Stimulated activated CD4-positive, alpha-beta T cell treated with anti-CD3 and anti-CD28 coated beads, Interleukin-1b, Interleukin-23, amount 100 ng/mL, for 24 hours (primary cell): Measurements from ENCODE around the gene BLID.

Source experiments
- DNase-seq, 4 experiments: peaks; one replicate each; pipeline ENCODE4 v3.0.0-alpha.2; 2020; ENCODE audit warnings: low read depth in 4 of 4, low spot score in 1 of 4

Gene BLID

GRCh38 chr11:122140500-122140899, 24.5 kb upstream of the BLID start:
- no peak for DNase-seq

DNA sequence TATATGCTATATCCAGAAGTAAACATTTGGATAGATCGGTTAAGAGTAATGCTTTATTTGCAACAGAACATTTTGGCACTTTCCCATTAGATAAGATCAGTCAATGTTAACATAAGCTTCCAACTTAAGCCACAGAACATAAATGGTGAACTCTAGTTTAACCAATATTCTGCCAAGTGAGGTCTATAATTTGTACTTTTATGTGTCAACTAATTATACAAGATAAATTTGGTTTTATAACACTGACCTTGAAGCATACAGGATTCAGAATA, 23.5 kb upstream of the BLID start:
- DNase-seq: no peak

DNA sequence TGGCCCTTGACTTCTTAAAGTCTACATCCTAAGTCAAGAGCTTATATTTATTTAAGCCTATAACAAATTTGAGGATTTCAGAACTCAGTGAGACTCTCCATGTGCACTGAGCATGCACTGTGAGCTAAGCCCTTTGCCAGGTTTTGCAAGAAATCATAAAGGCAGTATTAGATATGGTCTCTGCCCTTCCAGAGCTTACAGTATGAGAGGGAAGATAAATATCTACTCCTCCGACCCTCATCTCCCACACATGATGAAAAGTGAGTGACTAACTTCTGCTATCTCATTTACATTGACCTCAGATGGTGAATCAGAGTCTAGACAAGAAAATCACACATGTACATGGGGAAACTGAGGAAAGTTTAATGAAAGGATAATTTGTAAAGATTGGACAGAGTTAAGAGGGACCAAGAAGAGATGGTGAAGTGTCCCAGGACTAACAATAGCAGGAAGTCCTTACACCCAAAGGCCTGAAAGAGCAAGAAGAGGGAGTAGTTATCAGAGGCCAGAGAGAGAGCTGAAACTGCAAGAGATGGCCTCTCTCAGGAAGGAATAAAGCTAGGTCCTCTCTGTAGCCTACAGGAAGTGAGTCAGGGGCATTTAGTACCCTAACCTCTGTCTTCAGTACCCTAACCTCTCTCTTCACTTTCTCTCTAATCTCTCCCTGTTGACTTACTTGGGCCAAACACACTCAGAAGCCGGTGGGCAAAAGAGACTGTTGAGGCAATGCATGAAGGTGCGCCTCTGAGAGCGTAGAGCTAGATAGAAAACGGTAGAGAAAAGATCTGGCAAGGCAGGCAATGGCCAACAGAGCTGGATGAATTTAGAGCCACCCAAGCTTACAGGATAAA, 23.0 kb upstream of the BLID start:
- no peak for DNase-seq

DNA sequence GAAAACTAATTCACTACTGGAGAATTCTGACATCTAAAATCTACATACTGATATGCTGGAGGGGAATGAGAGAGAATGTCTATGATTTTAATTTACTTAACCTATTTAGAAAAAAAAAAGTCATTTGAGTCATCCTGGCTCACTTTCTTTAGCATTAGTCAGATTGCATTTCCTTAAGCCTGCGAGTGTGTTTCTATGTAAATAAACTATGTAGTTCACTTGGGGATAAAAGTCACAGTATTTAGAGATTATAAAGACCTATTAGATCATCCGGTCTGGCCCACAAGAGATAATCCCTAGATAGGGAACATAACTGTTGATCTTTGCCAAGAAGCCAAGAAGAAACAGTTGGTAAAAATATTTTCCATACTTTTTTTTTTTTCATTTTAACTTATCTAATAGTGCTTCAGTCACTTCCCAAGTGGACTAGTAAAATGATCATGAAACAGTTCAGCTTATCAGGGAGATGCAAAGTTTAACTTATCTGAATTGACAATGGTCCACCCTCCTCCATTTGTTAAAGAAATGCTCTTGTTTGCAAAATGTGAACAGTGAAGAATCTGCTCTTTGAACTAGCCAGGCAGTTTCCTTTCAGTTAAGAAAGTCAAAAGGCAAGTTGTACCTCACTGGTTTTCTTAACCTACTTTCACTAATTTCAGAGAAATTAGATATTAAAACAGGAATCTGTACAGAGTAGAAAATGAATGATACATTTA, 21.2 kb upstream of the BLID start:
- no peak for DNase-seq

DNA sequence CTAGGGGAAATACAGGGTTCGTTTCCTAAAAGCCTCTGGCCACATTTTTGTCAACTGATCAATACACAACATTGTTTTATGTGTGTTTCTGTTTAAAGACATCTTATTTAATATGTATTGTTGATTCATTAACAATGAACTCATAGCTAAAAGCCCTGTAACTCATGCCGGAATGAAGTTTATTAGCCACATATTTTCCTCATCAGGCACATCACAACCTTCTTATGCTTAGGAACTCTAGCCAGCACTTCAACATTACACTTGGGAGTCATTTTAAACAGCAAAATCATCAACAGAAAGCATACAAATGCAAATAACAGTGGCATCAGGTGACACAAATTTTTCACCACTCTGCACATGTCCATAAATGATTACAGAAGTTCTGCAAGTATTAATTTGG, 15.1 kb upstream of the BLID start:
- no peak for DNase-seq

GRCh38 chr11:122128146-122128545, 12.1 kb upstream of the BLID start:
- DNase-seq: no peak

GRCh38 chr11:122127020-122127419, 11.0 kb upstream of the BLID start:
- no peak for DNase-seq

DNA sequence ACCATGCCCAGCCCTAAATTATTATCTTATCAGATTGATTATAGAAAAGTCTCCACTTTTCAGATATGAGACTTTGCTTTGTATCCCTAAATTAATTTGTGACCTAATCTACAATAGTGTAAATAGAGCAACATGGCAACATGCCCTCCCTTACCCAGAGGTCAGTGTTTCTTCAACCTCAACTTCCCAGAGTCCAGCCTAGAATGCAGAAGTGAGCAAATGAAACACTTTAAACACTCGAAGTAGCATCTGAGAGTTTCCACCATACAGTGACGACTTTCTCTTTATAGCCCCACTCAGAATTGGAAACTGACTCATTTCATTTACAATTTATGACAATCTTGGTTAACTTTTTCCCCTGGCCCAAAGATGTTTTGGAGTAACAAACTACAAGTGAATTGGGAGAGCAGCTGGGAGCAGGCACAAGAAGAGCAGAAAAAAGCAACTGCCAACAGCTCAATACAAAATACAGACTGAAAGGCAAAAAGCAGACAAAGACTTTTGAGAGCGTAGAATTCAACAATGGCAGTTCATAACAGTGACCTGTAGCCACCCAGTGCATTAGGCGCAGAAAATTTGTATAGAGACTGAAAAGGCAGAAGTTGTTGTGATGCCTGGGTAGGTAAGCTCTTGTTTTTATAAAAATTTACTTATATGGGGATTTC, 10.1 kb upstream of the BLID start:
- no peak for DNase-seq

DNA sequence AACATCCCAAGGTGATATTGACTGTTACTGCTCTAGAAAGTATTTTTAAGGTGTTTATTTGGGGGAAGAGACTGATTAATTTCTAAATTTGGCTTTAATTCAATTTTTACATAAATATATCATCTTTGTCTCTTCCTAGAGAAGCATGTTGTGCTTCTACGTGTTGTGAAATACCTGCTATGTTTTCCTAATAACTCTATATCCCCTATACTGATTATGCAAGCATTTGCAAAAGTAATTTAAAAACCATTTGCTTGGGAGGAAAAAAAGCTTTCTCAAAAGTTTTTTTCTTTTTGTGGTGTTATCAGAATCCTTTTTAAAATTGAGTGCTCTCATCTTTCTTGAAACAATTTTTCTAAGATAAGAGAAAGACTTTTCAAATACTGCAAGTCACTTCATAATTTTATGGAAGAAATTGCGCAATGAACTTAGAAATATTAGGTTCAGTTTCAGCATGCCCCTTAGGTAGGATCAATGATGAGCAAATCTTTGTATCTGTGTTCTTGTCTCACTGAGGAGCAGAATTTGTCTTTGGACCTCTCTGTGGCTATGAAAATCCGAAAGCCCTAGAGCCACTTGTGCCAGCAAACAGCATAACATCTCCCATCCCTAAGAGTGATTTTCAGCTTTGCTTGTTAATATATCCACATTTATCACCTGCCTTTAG, 7.4 kb upstream of the BLID start:
- DNase-seq: no peak

GRCh38 chr11:122122179-122122578, 6.2 kb upstream of the BLID start:
- no peak for DNase-seq

DNA sequence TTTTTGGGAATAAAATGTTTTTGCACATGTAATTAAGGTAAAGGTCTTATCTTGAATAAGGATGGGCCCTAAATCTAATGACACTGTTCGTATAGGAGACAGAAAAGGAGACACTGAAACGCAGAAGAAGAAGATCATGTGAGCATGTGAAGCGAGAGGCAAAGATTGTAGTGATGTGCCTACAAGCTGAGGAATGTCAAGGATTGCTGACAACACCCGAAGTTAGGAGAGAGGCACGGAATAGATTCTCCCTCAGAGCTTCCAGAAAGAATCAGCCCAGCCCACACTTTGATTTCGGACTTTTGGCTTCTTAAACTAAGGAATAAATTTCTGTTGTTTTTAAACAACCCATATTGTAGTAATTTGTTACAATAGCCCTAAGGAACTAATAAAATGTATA, 4.1 kb upstream of the BLID start:
- DNase-seq: no peak

DNA sequence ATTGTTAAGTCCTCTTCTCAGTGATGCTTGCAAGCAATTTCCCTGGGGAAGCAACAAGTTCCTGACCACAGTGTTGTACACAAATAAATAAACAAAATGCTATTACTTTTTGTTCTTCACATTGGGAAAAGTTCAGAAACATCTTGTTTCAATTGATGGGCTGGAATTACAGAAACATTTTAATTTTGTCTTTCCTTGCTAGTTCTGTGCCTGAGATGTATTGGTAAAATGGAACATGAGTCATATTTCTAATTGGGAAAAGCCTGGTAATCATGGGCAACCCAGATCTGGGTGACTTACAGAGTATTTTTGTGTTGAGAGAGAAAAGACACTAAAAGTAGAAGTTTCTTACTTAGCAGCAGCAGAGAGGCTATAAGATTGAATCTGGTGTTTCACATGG, 576 bp upstream of the BLID start:
- no peak for DNase-seq

DNA sequence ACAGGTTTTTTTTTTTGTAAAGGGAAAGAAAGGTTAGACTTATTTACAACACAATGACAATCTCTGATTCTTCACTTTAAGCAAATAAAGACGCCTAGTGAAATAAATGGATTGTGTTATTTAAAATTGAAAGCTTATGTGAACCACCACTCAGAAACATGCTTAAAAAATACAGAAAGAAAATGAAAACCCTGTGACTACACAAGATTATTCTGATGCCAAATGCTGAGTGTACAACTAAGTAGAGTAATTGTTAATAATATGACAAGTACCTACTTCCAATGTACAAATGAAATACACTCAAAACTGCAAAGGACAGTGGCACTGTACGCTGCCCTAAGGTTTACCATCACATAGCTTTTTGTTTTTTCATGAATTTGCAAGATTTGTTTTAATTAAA, 1.0 kb downstream of the BLID start:
- DNase-seq: no peak

DNA sequence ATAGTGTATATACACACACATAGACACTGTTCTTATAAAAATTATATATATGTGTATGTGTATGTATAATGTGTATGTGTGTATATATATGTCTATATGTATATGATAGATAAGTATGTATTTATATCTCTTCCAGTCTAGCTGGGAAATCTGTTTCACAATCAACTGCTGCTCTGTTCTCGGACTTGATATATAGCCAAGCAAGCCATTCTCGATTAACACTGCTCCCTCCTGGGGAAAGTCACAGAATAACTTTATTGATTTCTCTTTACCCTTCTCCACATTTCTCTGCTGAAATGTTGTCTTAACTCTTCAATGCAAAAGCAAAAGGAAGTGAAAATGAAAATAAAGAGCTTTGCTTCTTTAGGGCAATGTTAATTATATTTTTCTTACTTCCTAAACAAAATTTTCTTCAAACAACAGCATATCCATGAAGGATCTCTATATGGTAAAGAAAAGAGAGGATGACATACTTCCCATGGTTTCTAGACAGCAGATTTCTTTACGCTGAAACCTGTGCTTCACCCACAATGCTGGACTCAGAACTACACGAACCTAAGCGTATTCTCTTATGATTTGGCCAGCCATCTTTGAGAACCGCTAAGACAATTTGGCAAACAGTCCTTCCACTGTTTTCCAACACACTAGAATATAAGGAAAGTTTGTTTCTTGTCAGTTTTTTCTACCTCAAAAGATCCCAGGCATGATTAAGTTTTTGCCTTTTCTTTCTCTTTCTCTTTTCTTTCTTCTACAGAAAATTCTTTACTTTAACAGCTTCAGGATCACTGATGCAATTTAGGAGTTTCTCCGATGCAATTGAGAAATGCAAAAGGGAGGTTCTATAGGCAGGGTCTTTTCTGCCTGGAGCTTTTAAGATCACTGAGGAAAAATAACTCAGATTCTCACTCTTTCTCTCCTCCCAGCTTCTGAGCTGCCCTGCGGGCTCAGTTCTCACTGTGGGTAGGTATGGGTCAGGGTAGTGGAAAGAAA, 1.9 kb downstream of the BLID start:
- no peak for DNase-seq

DNA sequence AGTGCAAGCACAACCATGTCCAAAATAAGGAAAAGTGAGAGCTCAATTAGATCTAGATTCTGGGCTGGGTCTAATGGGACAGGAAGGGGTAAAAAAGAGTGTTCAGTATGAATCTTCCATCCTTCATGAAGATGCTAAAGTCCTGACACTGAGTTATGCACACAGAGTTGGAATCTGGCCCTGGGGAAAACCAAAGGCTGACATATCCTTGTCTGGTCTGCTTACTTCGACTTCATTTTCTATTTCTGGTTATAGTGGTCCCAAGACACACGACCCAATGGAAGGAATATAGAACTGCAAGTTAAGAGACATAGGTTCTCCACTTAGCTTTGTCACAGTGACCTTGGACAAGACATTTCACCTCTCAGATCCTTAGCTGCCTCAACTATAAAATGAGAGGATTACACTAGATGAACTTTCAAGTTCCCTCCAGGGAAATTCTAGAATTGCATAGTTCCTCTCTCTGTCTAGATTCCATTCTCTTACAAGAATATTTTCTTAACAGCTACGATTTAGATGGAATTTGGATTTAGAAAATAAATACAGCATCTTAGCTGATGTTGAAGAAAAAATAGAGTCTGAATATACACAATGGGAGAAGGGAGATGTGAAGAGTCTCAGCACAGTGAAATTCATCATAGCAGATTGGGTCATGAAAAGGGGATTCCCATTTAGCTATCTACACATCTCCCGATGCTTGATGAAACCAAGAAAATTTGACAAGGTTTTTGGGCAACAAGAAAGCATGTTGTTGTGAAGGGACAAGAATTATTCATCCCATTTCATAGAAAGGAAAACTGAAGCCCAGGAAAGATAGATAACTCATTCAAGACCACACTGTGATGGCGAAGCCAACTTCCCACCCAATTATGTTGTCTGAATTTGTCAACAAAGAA, 3.3 kb downstream of the BLID start:
- DNase-seq: no peak

DNA sequence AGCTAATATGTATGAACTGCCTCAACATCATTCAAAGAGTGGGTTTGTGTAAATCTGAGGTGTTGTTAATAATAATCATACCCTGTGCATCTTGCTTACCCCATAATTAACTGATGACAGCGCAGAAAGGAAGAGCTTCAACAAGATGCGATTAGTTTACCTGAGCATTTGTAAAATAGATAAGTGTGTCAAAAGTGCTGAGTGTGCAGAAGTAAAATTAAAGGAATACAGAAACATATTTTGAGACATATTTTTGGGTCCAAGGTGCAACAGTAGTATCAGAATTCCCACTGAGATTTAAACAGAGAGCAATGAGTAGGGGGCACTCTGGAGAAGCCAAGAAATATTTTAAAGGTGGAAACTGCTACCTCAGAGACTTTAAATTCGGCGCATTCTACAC, 6.1 kb downstream of the BLID start:
- no peak for DNase-seq

- DNase-seq: no peak
Observed at GRCh38 chr11:122108828-122109227, 7.2 kb downstream of the BLID start.

DNA sequence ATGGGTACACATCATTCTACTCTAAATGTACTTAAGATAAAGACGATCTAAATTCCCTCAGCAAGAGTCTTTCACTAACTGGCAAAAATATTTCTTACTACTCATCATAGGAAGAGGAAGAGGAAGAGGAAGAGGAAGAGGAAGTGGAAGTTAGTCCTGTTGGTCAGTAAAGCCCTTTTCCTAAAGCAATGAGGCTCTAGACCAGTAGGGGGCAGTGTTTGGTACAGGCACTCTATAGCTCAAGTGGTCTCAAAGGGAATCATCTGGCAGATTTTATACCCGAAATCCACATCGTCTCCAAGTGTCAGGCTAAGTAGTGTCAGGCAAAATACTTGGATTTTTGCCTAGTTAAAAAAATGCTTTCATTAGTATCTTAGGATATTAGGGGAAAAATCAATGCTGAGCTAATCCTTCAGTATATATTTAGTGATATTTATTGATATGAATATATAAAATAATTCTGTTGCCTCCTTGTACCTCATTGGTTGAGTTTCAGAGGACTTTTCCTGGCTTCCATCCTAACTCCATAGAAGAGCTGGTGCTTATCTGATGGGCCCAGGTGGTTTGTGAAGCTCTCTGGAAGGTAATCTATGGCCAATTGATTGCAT, 7.7 kb downstream of the BLID start:
- no peak for DNase-seq

DNA sequence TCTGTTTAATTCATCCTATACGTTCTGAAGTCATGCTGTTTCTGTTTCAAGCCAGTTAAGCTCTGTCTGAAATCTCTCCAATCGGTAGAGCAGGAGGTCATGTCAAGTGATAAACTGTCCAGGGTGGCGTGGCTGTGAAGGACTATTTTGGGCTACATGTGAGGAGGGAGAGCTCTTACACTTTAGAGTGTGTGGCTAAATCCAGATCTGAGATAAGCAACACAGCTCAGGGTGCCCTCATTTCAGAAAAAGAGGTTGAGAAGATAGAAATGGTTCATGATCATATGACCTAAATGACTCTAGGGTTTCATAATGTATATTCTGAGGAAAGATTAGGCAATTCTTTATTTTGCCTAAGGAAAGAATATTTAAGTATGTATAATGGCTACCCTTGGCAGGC, 8.4 kb downstream of the BLID start:
- DNase-seq: no peak
